ENCODE measurements around the gene CACNB2. TPM values are rescaled to one million over a fixed set of nuclear protein-coding genes. Genes with fewer than 3 reads are reported as not detected.

CACNB2 gene
- total and polyA plus RNA-seq, 4 donors = 0.38 to 3.1 (median 0.83) TPM

- 95% methylated on average over 4 of the region's 4 CpGs for WGBS
- no peak for TF ChIP-seq MAX (IDR thresholded peaks at IDR 0.05)
- no peak for TF ChIP-seq HNF4G (IDR thresholded peaks at IDR 0.05)
- TF ChIP-seq SP1 (IDR thresholded peaks at IDR 0.05) = no peak
- TF ChIP-seq ATF3 (IDR thresholded peaks at IDR 0.05) = no peak
- no peak for TF ChIP-seq YY1 (IDR thresholded peaks at IDR 0.05)
- TF ChIP-seq GABPA (IDR thresholded peaks at IDR 0.05 in 1 of 2, conservative IDR thresholded peaks at IDR 0.05 in 1 of 2) = no peak
- no peak for TF ChIP-seq NR2F2 (IDR thresholded peaks at IDR 0.05)
Measured at GRCh38 chr10:18369859-18370473, 229.7 kb downstream of the CACNB2 start.

GRCh38 chr10:18376650-18377049 lies 236.4 kb downstream of the CACNB2 start:
- Histone ChIP-seq H3K9me3 (ENCODE audit: control insufficient read depth in 4 of 4, low read length in 3 of 4) (no peaks in the 10 kb centered on the region), H3K36me3 (ENCODE audit: control insufficient read depth in 4 of 4, insufficient read depth in 3 of 4, low read depth in 1 of 4, low read length in 3 of 4) (no peaks in the 10 kb centered on the region), H3K4me3 (ENCODE audit: low read depth in 1 of 3, low read length in 3 of 3) (no peak overlapping the region), H3K27ac (ENCODE audit: low read depth in 1 of 2, low read length in 2 of 2) (no peak overlapping the region), H3K27me3 (ENCODE audit: control insufficient read depth in 4 of 4, insufficient read depth in 4 of 4, low read length in 3 of 4) (no peaks in the 10 kb centered on the region), H3K4me1 (ENCODE audit: control insufficient read depth in 4 of 4, insufficient read depth in 4 of 4, low read length in 3 of 4) (peaks cover 0 to 9% (median 0%) of the 10 kb centered on the region in 4 donors), H3K9ac (ENCODE audit: low read depth in 1 of 2, low read length in 2 of 2) (no peak overlapping the region)
- TF ChIP-seq HNF4A (conservative IDR thresholded peaks at IDR 0.05) (peak in 1 of 2 donors; percentile 62), RXRA (IDR thresholded peaks at IDR 0.05) (no peak), CTCF (IDR thresholded peaks at IDR 0.05; ENCODE audit: low read depth, low read length, missing input control) (no peak), FOXA1 (IDR thresholded peaks at IDR 0.05) (no peak), TAF1 (conservative IDR thresholded peaks at IDR 0.05) (no peak), SP1 (IDR thresholded peaks at IDR 0.05) (no peak), RAD21 (IDR thresholded peaks at IDR 0.05) (no peak), ZBTB33 (IDR thresholded peaks at IDR 0.05) (no peak), HNF4G (IDR thresholded peaks at IDR 0.05) (no peak), MAX (IDR thresholded peaks at IDR 0.05) (no peak), YY1 (IDR thresholded peaks at IDR 0.05) (peak; percentile 51)
- 33% methylated on average over 5 of the region's 5 CpGs for WGBS
- DNase-seq (ENCODE audit: low spot score) = no peak

More at GRCh38 chr10:18369859-18370473, 229.7 kb downstream of the CACNB2 start:
- H3K27me3 ChIP-seq (ENCODE audit: control insufficient read depth in 4 of 4, insufficient read depth in 4 of 4, low read length in 3 of 4) = no peaks in the 10 kb centered on the region
- H3K36me3 ChIP-seq (ENCODE audit: control insufficient read depth in 4 of 4, insufficient read depth in 3 of 4, low read depth in 1 of 4, low read length in 3 of 4) = no peaks in the 10 kb centered on the region
- no peak overlapping the region for H3K27ac ChIP-seq (ENCODE audit: low read depth in 1 of 2, low read length in 2 of 2)
- H3K9me3 ChIP-seq (ENCODE audit: control insufficient read depth in 4 of 4, low read length in 3 of 4) = no peaks in the 10 kb centered on the region
- H3K9ac ChIP-seq (ENCODE audit: low read depth in 1 of 2, low read length in 2 of 2) = no peak overlapping the region
- no peak for DNase-seq (ENCODE audit: low spot score)
- no peak overlapping the region for H3K4me3 ChIP-seq (ENCODE audit: low read depth in 1 of 3, low read length in 3 of 3)
- H3K4me1 ChIP-seq (ENCODE audit: control insufficient read depth in 4 of 4, insufficient read depth in 4 of 4, low read length in 3 of 4) = no peaks in the 10 kb centered on the region

Measured in liver (tissue), 9 donors.